Left lung (tissue), 10 donors: Measurements from ENCODE around the gene CEP120. TPM values are rescaled to one million over a fixed set of nuclear protein-coding genes. Genes with fewer than 3 reads are reported as not detected.

Source experiments
- ATAC-seq: fragments of 200-7000 bp; cut with Tn5 transposase; one replicate; pipeline ENCODE4 v1.9.1; 2020; ENCODE audit warnings: moderate library complexity
- DNase-seq, 4 donors: peaks; one replicate each; pipeline ENCODE4 v3.0.0-alpha.2; 2013 to 2020
- H3K27ac ChIP-seq, 2 donors: fragments of 200-600 bp; sonication (generic) in 1 of 2; one replicate each; pipeline versions ENCODE4 v1.5.0 to v1.8.0; 2020 to 2021
- H3K27me3 ChIP-seq, 2 donors: fragments of 200-600 bp; sonication (generic) in 1 of 2; one replicate each; pipeline versions ENCODE4 v1.5.0 to v1.8.0; 2020 to 2021
- H3K36me3 ChIP-seq, 2 donors: fragments of 200-600 bp; sonication (generic) in 1 of 2; one replicate each; pipeline versions ENCODE4 v1.5.0 to v1.8.0; 2020 to 2021
- H3K4me1 ChIP-seq, 2 donors: fragments of 200-600 bp; one replicate each; pipeline ENCODE4 v1.8.0; 2021
- H3K4me3 ChIP-seq, 2 donors: fragments of 200-600 bp; sonication (generic) in 1 of 2; one replicate each; pipeline versions ENCODE4 v1.5.0 to v1.8.0; 2020 to 2021; ENCODE audit warnings: mild to moderate bottlenecking in 1 of 2
- H3K9me3 ChIP-seq, 2 donors: fragments of 200-600 bp; sonication (generic) in 1 of 2; one replicate each; pipeline versions ENCODE4 v1.5.0 to v1.8.0; 2020 to 2021
- intact Hi-C, 2 donors: fragments of 100-400 bp; cut with DNase I; formaldehyde crosslinking; loops; one replicate each; pipeline versions ENCODE4 v1.11.2 to v1.14.2; 2022
- polyA plus RNA-seq, 6 donors: library from polyadenylated mRNA; unstranded; fragments of 120-200 nt; gene quantifications; one replicate each; pipeline ENCODE4 v1.2.1, GENCODE V29; 2013; ENCODE audit not compliant: insufficient read length in 6 of 6
- total RNA-seq, 2 donors: library from RNA; stranded (reverse); fragmentation: NEBNext Ultra II Directional; extraction: Animal tissue kit (Norgen Biotek cat#: 25700); gene quantifications; one replicate each; pipeline ENCODE4 v1.2.1, GENCODE V29; 2021
- TF ChIP-seq, protein P1 (sequence below), 2 donors: fragments of 200-600 bp; sonication (generic) in 1 of 2; IDR thresholded peaks; one replicate each; pipeline versions ENCODE4 v1.5.0 to v1.8.0; 2021; ENCODE audit warnings: antibody characterized with exemption in 2 of 2
- donor health status: DM: no; HTN: yes; CAD: no.
- donor health status: DM: no; HTN: no; CAD: no.

Gene CEP120
- total and polyA plus RNA-seq, 8 donors = 14.2 to 28.2 (median 25.2) TPM

DNA sequence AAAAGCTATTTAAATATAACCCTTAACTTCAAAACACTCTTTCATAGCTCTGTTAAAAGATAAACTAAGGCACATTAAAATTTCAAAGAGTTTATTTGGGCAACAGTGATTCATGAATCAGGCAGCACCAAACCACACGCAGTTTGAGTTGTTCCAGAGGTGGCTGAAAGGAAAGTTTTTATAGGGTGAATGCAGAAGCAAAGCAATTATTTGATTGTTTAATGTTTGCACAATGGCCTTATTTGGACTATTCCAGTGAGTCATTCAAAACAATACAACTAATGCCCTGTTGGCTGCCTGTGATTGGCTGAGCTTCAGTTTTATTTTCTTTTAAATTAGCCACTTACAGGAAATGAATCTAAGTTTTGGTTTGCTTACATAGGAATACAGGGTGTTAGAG is 125.3 kb downstream of the CEP120 start:
- H3K4me3 ChIP-seq = no peak overlapping the region
- no peaks in the 10 kb centered on the region for H3K4me1 ChIP-seq
- H3K27me3 ChIP-seq = no peaks in the 10 kb centered on the region
- ATAC-seq (no peak), DNase-seq (no peak)
- H3K36me3 ChIP-seq = no peaks in the 10 kb centered on the region
- TF ChIP-seq, protein P1, sequence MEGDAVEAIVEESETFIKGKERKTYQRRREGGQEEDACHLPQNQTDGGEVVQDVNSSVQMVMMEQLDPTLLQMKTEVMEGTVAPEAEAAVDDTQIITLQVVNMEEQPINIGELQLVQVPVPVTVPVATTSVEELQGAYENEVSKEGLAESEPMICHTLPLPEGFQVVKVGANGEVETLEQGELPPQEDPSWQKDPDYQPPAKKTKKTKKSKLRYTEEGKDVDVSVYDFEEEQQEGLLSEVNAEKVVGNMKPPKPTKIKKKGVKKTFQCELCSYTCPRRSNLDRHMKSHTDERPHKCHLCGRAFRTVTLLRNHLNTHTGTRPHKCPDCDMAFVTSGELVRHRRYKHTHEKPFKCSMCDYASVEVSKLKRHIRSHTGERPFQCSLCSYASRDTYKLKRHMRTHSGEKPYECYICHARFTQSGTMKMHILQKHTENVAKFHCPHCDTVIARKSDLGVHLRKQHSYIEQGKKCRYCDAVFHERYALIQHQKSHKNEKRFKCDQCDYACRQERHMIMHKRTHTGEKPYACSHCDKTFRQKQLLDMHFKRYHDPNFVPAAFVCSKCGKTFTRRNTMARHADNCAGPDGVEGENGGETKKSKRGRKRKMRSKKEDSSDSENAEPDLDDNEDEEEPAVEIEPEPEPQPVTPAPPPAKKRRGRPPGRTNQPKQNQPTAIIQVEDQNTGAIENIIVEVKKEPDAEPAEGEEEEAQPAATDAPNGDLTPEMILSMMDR (IDR thresholded peaks at IDR 0.05) = no peak
- no peak overlapping the region for H3K27ac ChIP-seq
- H3K9me3 ChIP-seq = peaks cover 0 to 3% of the 10 kb centered on the region in 2 donors
- intact Hi-C loops = no loop called here

DNA sequence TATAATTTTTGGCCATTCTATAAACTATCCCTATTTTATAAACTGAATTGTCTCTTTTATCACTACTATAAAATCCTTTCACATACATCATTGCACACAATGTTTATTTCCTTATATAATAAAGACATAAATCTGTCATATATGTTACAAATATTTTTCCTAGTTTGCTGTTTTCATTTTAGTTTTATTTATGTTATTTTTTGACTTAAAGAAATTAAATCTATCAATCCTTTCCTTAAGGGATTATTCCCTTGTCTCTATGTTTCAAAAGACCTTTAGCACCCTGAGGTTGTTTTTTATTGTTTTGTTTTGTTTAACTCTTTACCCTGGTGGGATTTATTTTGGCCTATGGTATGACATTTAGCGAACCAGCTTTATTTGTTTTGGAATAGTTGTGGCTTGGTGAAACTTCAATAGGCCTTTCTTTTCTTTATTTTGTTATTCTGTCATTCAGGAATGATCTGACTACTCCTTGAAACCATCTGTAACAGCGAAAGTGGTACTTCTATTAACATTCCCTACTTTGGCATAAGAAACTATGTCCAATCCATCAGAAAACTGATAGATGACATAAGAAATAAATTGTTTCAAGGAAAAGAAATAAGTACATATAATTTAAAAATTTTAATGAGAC is 125.9 kb downstream of the CEP120 start:
- H3K27me3 ChIP-seq = no peaks in the 10 kb centered on the region
- DNase-seq (no peak), ATAC-seq (no peak)
- no peak overlapping the region for H3K27ac ChIP-seq
- H3K4me3 ChIP-seq = no peak overlapping the region
- H3K4me1 ChIP-seq = no peaks in the 10 kb centered on the region
- TF ChIP-seq, protein P1 (IDR thresholded peaks at IDR 0.05) = no peak
- no peaks in the 10 kb centered on the region for H3K36me3 ChIP-seq
- peaks cover 0 to 3% of the 10 kb centered on the region in 2 donors for H3K9me3 ChIP-seq
- intact Hi-C loops = no loop called here

Other genes with a start within 250 kb of the CEP120 start
- 10 to 100 TPM; 36.1 to 39.9 TPM for gene CSNK1G3, start 88.8 kb upstream of the CEP120 start, total RNA-seq
- 10 to 100 TPM; 44.8 to 54.3 (median 48.3) TPM for gene CSNK1G3, start 88.8 kb upstream of the CEP120 start, polyA plus RNA-seq